GM23338 (cell line): Measurements from ENCODE around the gene ACSM2B. TPM values are rescaled to one million over a fixed set of nuclear protein-coding genes. Genes with fewer than 3 reads are reported as not detected.
A peak's percentile ranks its signal among the peaks of the same experiment; 100 is the strongest.
"Not testable (repeated sequence)": the region's sequence is repeated elsewhere in the genome, so short reads cannot be mapped to it uniquely, and the experiment has no call there.

ENCODE experiments used
- ATAC-seq: fragments of 200-7000 bp; cut with Tn5 transposase; 3 replicates; pipeline ENCODE4 v1.9.1; 2020
- DNase-seq: peaks from one replicate; pipeline ENCODE4 v3.0.0-alpha.2; 2015; ENCODE audit warnings: low spot score
- H2AFZ ChIP-seq: fragments of 200-600 bp; sonication (generic); 2 replicates; pipeline ENCODE4 v1.8.0; 2016; ENCODE audit warnings: antibody characterized with exemption, mild to moderate bottlenecking, moderate library complexity
- H3F3A ChIP-seq: fragments of 200-600 bp; sonication (generic); replicated peaks from 2 replicates; pipeline ENCODE4 v1.8.0; 2017; ENCODE audit warnings: antibody characterized with exemption, mixed run types, low read depth
- H3K27ac ChIP-seq: fragments of 200-600 bp; sonication (generic); 2 replicates; pipeline ENCODE4 v1.6.1; 2016; ENCODE audit warnings: low read depth
- H3K27me3 ChIP-seq: fragments of 200-600 bp; sonication (generic); 2 replicates; pipeline ENCODE4 v1.8.0; 2016; ENCODE audit warnings: mild to moderate bottlenecking, mixed run types, moderate library complexity; ENCODE audit not compliant: insufficient read depth
- H3K36me3 ChIP-seq: fragments of 200-600 bp; sonication (generic); 2 replicates; pipeline ENCODE4 v1.8.0; 2016; ENCODE audit warnings: mild to moderate bottlenecking; ENCODE audit not compliant: insufficient read depth
- H3K4me1 ChIP-seq: fragments of 200-600 bp; sonication (generic); 2 replicates; pipeline ENCODE4 v1.8.0; 2016; ENCODE audit warnings: mild to moderate bottlenecking, moderate library complexity; ENCODE audit not compliant: insufficient read depth
- H3K4me2 ChIP-seq: fragments of 200-600 bp; sonication (generic); 2 replicates; pipeline ENCODE4 v1.7.1; 2017; ENCODE audit warnings: mixed run types
- H3K4me3 ChIP-seq: fragments of 200-600 bp; sonication (generic); 2 replicates; pipeline ENCODE4 v1.6.1; 2016; ENCODE audit warnings: mixed run types
- H3K79me2 ChIP-seq: fragments of 200-600 bp; sonication (generic); replicated peaks from 2 replicates; pipeline ENCODE4 v1.8.0; 2017; ENCODE audit warnings: mild to moderate bottlenecking; ENCODE audit not compliant: insufficient read depth
- H3K9me2 ChIP-seq: fragments of 200-600 bp; sonication (generic); 2 replicates; pipeline ENCODE4 v1.8.0; 2017; ENCODE audit not compliant: insufficient read depth
- H4K20me1 ChIP-seq: fragments of 200-600 bp; sonication (generic); replicated peaks from 2 replicates; pipeline ENCODE4 v1.8.0; 2017; ENCODE audit warnings: mild to moderate bottlenecking; ENCODE audit not compliant: insufficient read depth
- H3K27ac Mint-ChIP-seq: 2 replicates; pipeline ENCODE4 v1.8.0; 2020; ENCODE audit warnings: inconsistent platforms, mild to moderate bottlenecking, moderate library complexity, mixed read lengths
- H3K27me3 Mint-ChIP-seq: 3 replicates; pipeline ENCODE4 v1.8.0; 2022; ENCODE audit warnings: low read depth, mild to moderate bottlenecking, moderate library complexity, mixed read lengths, inconsistent platforms; ENCODE audit not compliant: insufficient read depth, poor library complexity
- H3K36me3 Mint-ChIP-seq: 3 replicates; pipeline ENCODE4 v1.8.0; 2021; ENCODE audit warnings: low read depth, mild to moderate bottlenecking, inconsistent platforms, moderate library complexity, mixed read lengths
- H3K4me1 Mint-ChIP-seq: 3 replicates; pipeline ENCODE4 v1.8.0; 2020; ENCODE audit warnings: mild to moderate bottlenecking, inconsistent platforms, mixed read lengths
- H3K4me3 Mint-ChIP-seq: 3 replicates; pipeline ENCODE4 v1.8.0; 2021; ENCODE audit warnings: moderate library complexity, mild to moderate bottlenecking, inconsistent platforms, mixed read lengths
- H3K9me3 Mint-ChIP-seq: 3 replicates; pipeline ENCODE4 v1.8.0; 2020; ENCODE audit warnings: moderate library complexity, mild to moderate bottlenecking, inconsistent platforms, mixed read lengths
- POLR2AphosphoS5 ChIP-seq: IDR thresholded peaks from 2 replicates; pipeline ENCODE4 v1.6.1; 2016; ENCODE audit warnings: antibody characterized with exemption, low read depth
- REST ChIP-seq: IDR thresholded peaks from one replicate; pipeline ENCODE4 v1.6.1; 2018; ENCODE audit warnings: antibody characterized with exemption; ENCODE audit not compliant: unreplicated experiment
- STAT1 ChIP-seq: IDR thresholded peaks from one replicate; pipeline ENCODE4 v1.6.1; 2016; ENCODE audit warnings: antibody characterized with exemption; ENCODE audit not compliant: unreplicated experiment
- ZNF331 ChIP-seq: fragments of 250-450 bp; sonication (Bioruptor Pico); IDR thresholded peaks from 2 replicates; pipeline ENCODE4 v1.5.0; 2020; ENCODE audit warnings: low read depth, mild to moderate bottlenecking, moderate library complexity
- polyA plus RNA-seq: library from polyadenylated mRNA; unstranded; fragments of >200 nt; fragmentation: Nextera tagmentation; extraction: Ambion mirVana; gene quantifications from 2 replicates; pipeline ENCODE4 v1.2.1, GENCODE V29; 2016
- total RNA-seq: library from RNA; depleted of rRNA; stranded (reverse); fragments of >200 nt; shearing (Covaris generic); gene quantifications from 2 replicates; pipeline ENCODE4 v1.2.3, GENCODE V29; 2014
- TF ChIP-seq, protein P1 (sequence below), 2 experiments: fragments of 200-600 bp in 1 of 2; sonication (generic) in 1 of 2; conservative IDR thresholded peaks; 2 replicates each; pipeline versions ENCODE4 v1.5.1 to v1.6.1; 2016 to 2017; ENCODE audit warnings: antibody characterized with exemption in 2 of 2, low read depth in 2 of 2, mild to moderate bottlenecking in 2 of 2, moderate library complexity in 1 of 2

The ACSM2B gene
- total and polyA plus RNA-seq, 2 experiments from 2014 or later, result not detected

GRCh38 chr16:20610211-20610891 is 34.2 kb upstream of the ACSM2B start (continued):
- no peak for TF ChIP-seq REST
- TF ChIP-seq ZNF331 (CRISPR knock-in tag), result no peak
- no peak for TF ChIP-seq STAT1
- TF ChIP-seq, protein P1, sequence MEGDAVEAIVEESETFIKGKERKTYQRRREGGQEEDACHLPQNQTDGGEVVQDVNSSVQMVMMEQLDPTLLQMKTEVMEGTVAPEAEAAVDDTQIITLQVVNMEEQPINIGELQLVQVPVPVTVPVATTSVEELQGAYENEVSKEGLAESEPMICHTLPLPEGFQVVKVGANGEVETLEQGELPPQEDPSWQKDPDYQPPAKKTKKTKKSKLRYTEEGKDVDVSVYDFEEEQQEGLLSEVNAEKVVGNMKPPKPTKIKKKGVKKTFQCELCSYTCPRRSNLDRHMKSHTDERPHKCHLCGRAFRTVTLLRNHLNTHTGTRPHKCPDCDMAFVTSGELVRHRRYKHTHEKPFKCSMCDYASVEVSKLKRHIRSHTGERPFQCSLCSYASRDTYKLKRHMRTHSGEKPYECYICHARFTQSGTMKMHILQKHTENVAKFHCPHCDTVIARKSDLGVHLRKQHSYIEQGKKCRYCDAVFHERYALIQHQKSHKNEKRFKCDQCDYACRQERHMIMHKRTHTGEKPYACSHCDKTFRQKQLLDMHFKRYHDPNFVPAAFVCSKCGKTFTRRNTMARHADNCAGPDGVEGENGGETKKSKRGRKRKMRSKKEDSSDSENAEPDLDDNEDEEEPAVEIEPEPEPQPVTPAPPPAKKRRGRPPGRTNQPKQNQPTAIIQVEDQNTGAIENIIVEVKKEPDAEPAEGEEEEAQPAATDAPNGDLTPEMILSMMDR (conservative IDR thresholded peaks at IDR 0.05; ENCODE audit: low read depth in 2 of 2), result no peak
- TF ChIP-seq POLR2AphosphoS5, result no peak

DNA sequence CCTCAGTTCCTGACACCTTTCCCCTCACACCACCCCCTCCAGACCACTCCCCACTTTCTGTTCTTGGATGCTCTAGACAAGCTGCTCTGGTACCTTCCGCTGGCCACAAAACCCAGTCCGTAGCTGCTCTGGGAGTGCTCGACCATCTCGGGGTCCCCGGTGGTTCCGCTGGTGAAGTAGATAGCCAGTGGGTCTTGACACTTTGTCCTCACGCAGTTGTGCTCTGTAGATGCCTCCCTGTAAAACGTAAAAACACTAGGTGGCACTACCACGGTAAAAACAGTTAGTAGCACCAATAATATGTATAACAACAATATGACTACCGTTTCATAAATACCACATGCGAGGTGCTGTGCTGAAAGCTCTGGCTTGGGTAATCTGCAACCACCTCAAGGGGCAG is 26.0 kb upstream of the ACSM2B start:
- not testable (repeated sequence) for H3F3A ChIP-seq, H3K4me3 Mint-ChIP-seq, H3K79me2 ChIP-seq, H3K4me1 Mint-ChIP-seq, H3K4me1 ChIP-seq, H3K27ac ChIP-seq, H3K9me2 ChIP-seq, H3K27ac Mint-ChIP-seq, H3K27me3 ChIP-seq, H3K4me2 ChIP-seq, H4K20me1 ChIP-seq, H3K4me3 ChIP-seq, H3K36me3 Mint-ChIP-seq, H3K36me3 ChIP-seq, H3K27me3 Mint-ChIP-seq, H2AFZ ChIP-seq
- peak; percentile 38 for DNase-seq
- ATAC-seq, result peak; percentile 82
- TF ChIP-seq, protein P1 (conservative IDR thresholded peaks at IDR 0.05; ENCODE audit: low read depth in 2 of 2), result peak; percentile 39 to 63
- peaks cover 11% of the 10 kb centered on the region; the same call in 2 of the 3 replicates for H3K9me3 Mint-ChIP-seq

- not testable (repeated sequence) for H3K9me3 Mint-ChIP-seq, H2AFZ ChIP-seq, H3K4me3 ChIP-seq, H3K27me3 Mint-ChIP-seq, H3K27ac Mint-ChIP-seq, H3K4me1 ChIP-seq, H3K79me2 ChIP-seq, H3K27me3 ChIP-seq, H3K36me3 ChIP-seq, H3K4me2 ChIP-seq, ATAC-seq, H3K9me2 ChIP-seq, H3K4me3 Mint-ChIP-seq, H3F3A ChIP-seq, DNase-seq, H3K4me1 Mint-ChIP-seq, H4K20me1 ChIP-seq, H3K27ac ChIP-seq, H3K36me3 Mint-ChIP-seq
Observed at GRCh38 chr16:20599475-20599874, 23.3 kb upstream of the ACSM2B start.
